ENCODE results near the gene STARD5.

- TF ChIP-seq POLR2A (IDR thresholded peaks at IDR 0.05) (no peak), POLR2AphosphoS5 (IDR thresholded peaks at IDR 0.05) (no peak)
Observed at GRCh38 chr15:81282911-81283310, 41.0 kb downstream of the STARD5 start.

Measured in transverse colon (tissue), 3 donors.